Endothelial cell of umbilical vein (primary cell): ENCODE data around the gene NSFL1C. TPM values are rescaled to one million over a fixed set of nuclear protein-coding genes. Genes with fewer than 3 reads are reported as not detected.

Experiments used
- BruUV-seq: library from RNA; stranded (reverse); fragments of 400-500 nt; replicated peaks from 2 replicates; lab custom pipeline; 2021; lab: Mats Ljungman, UMichigan
- CTCF ChIA-PET: fragments of 300-600, 350-600 bp; sonication (Branson Sonifier 250); formaldehyde crosslinking; loops from one replicate; lab custom pipeline; 2021; ENCODE audit warnings: antibody characterized with exemption, inconsistent platforms; lab: Charles Lee
- POLR2A ChIA-PET: fragments of 300-600, 350-600 bp; sonication (Branson Sonifier 250); formaldehyde crosslinking; loops from one replicate; lab custom pipeline; 2021; ENCODE audit warnings: antibody characterized with exemption, inconsistent platforms; lab: Charles Lee
- DNase-seq: peaks from one replicate; pipeline ENCODE4 v3.0.0-alpha.2; 2011; ENCODE audit warnings: low read depth, low spot score
- FAIRE-seq: peaks from 2 replicates; lab custom pipeline; 2011; peaks lifted over from hg19 to GRCh38; lab: Jason Lieb, UNC
- H2AFZ ChIP-seq: 2 replicates; pipeline ENCODE4 v1.6.0; 2012; ENCODE audit warnings: low read depth, low read length, control low read depth, inconsistent platforms
- H3K27ac ChIP-seq: 2 replicates; pipeline ENCODE4 v1.5.1; 2011; ENCODE audit warnings: low read depth, mild to moderate bottlenecking, control low read depth, low read length, moderate library complexity; ENCODE audit not compliant: insufficient read depth
- H3K27me3 ChIP-seq, 2 experiments: 2 replicates each; pipeline versions ENCODE4 v1.6.0 to v1.6.1; 2011; ENCODE audit warnings: low read length in 2 of 2, mixed read lengths in 1 of 2; ENCODE audit not compliant: control insufficient read depth in 2 of 2, insufficient read depth in 2 of 2
- H3K36me3 ChIP-seq, 2 experiments: 2 replicates in 1 of 2; 3 replicates in 1 of 2; pipeline ENCODE4 v1.5.1; 2011; ENCODE audit warnings: low read length in 2 of 2, mild to moderate bottlenecking in 1 of 2, moderate library complexity in 1 of 2; ENCODE audit not compliant: control insufficient read depth in 2 of 2, insufficient read depth in 2 of 2; ENCODE audit errors: extremely low read depth in 1 of 2
- H3K4me1 ChIP-seq: 3 replicates; pipeline ENCODE4 v1.5.1; 2011; ENCODE audit warnings: mild to moderate bottlenecking, low read length; ENCODE audit not compliant: control insufficient read depth, insufficient read depth; ENCODE audit errors: extremely low read depth
- H3K4me2 ChIP-seq: 2 replicates; pipeline ENCODE4 v1.6.1; 2011; ENCODE audit warnings: low read length, control low read depth, mixed read lengths; ENCODE audit not compliant: insufficient read depth
- H3K4me3 ChIP-seq, 3 experiments: fragments of 200-600 bp in 1 of 3; sonication (generic), shearing (Covaris generic) in 1 of 3; replicated peaks in 1 of 3; 2 replicates each; pipeline ENCODE4 v1.5.1; 2011 to 2016; ENCODE audit warnings: control low read depth in 3 of 3, low read length in 3 of 3, mild to moderate bottlenecking in 2 of 3, inconsistent platforms in 1 of 3, low read depth in 1 of 3, moderate library complexity in 1 of 3; ENCODE audit not compliant: insufficient read depth in 1 of 3
- H3K79me2 ChIP-seq: 2 replicates; pipeline ENCODE4 v1.6.0; 2012; ENCODE audit warnings: low read length, inconsistent platforms; ENCODE audit not compliant: control insufficient read depth, insufficient read depth
- H3K9ac ChIP-seq: replicated peaks from 2 replicates; pipeline ENCODE3; 2011; ENCODE audit warnings: low read length, control low read depth; ENCODE audit not compliant: insufficient read depth; ENCODE audit errors: extremely low read depth
- H3K9me1 ChIP-seq: replicated peaks from 3 replicates; pipeline ENCODE4 v1.6.0; 2011; ENCODE audit warnings: mild to moderate bottlenecking, low read length; ENCODE audit not compliant: control insufficient read depth, insufficient read depth; ENCODE audit errors: extremely low read depth
- H3K9me3 ChIP-seq: replicated peaks from 2 replicates; pipeline ENCODE4 v1.5.1; 2012; ENCODE audit warnings: low read length, inconsistent platforms; ENCODE audit not compliant: control insufficient read depth, insufficient read depth
- H4K20me1 ChIP-seq: replicated peaks from 2 replicates; pipeline ENCODE3; 2011; ENCODE audit warnings: mild to moderate bottlenecking, low read length; ENCODE audit not compliant: control insufficient read depth, insufficient read depth; ENCODE audit errors: extremely low read depth
- EZH2 ChIP-seq: IDR thresholded peaks from 2 replicates; pipeline ENCODE4 v1.6.1; 2012; ENCODE audit warnings: borderline replicate concordance, low read depth, mild to moderate bottlenecking, moderate library complexity, low read length, inconsistent platforms; ENCODE audit not compliant: severe bottlenecking
- FOS ChIP-seq: IDR thresholded peaks from 2 replicates; pipeline ENCODE4 v1.6.1; 2011; ENCODE audit warnings: mild to moderate bottlenecking, low read length, moderate library complexity, borderline replicate concordance; ENCODE audit not compliant: insufficient read depth
- JUN ChIP-seq: IDR thresholded peaks from 2 replicates; pipeline ENCODE4 v1.6.1; 2011; ENCODE audit warnings: borderline replicate concordance, low read depth; ENCODE audit not compliant: insufficient read length, insufficient read depth
- MYC ChIP-seq: IDR thresholded peaks from one replicate; pipeline ENCODE4 v1.6.1; 2011; ENCODE audit warnings: mild to moderate bottlenecking, low read depth, low read length
- POLR2A ChIP-seq: IDR thresholded peaks from 2 replicates; pipeline ENCODE4 v1.6.1; 2012; ENCODE audit warnings: low read depth, mild to moderate bottlenecking, control low read depth, low read length
- POLR2AphosphoS5 ChIP-seq: IDR thresholded peaks from 2 replicates; pipeline ENCODE4 v1.6.1; 2012; ENCODE audit warnings: low read depth, mild to moderate bottlenecking, control low read depth, low read length, moderate library complexity; ENCODE audit not compliant: insufficient read depth
- dilution Hi-C: fragments of 300-500 bp; cut with MboI; formaldehyde crosslinking; loops from one replicate; pipeline ENCODE4 v1.15.0; 2019; ENCODE audit warnings: low sequenced_read_pairs; ENCODE audit not compliant: extremely low pct_ligation_motif_present
- intact Hi-C: fragments of 100-400 bp; cut with micrococcal nuclease; formaldehyde crosslinking; loops from one replicate; pipeline ENCODE4 v1.10.0; 2022
- polyA plus RNA-seq, 4 experiments: library from polyadenylated mRNA; depleted of rRNA in 3 of 4; stranded (reverse) in 3 of 4; unstranded in 1 of 4; fragments of >200 nt; gene quantifications; 2 replicates each; pipeline versions ENCODE4 v1.2.1 to v1.2.3, GENCODE V29; 2011 to 2012; ENCODE audit warnings: missing spikeins in 1 of 4
- total RNA-seq: library from RNA; stranded (reverse); gene quantifications from 2 replicates; pipeline ENCODE4 v1.2.3, GENCODE V29; 2021
- TF ChIP-seq, protein P1 (sequence below): IDR thresholded peaks from 2 replicates; pipeline ENCODE4 v1.6.1; 2011; ENCODE audit not compliant: insufficient read depth, insufficient read length
- TF ChIP-seq, protein P2 (sequence below), 2 donors: IDR thresholded peaks; 1 replicate in 1 of 2; 2 replicates in 1 of 2; pipeline ENCODE4 v1.5.1; 2011; ENCODE audit warnings: low read length in 2 of 2, mild to moderate bottlenecking in 2 of 2, moderate library complexity in 2 of 2, control low read depth in 1 of 2, inconsistent platforms in 1 of 2, low read depth in 1 of 2; ENCODE audit not compliant: insufficient read depth in 1 of 2; ENCODE audit errors: extremely low read depth in 1 of 2

Gene NSFL1C
- total and polyA plus RNA-seq, 2 donors (not counting 3 experiments of a cell fraction or from before 2014, with no cell fraction given), result 27.3 to 95.7 TPM

DNA sequence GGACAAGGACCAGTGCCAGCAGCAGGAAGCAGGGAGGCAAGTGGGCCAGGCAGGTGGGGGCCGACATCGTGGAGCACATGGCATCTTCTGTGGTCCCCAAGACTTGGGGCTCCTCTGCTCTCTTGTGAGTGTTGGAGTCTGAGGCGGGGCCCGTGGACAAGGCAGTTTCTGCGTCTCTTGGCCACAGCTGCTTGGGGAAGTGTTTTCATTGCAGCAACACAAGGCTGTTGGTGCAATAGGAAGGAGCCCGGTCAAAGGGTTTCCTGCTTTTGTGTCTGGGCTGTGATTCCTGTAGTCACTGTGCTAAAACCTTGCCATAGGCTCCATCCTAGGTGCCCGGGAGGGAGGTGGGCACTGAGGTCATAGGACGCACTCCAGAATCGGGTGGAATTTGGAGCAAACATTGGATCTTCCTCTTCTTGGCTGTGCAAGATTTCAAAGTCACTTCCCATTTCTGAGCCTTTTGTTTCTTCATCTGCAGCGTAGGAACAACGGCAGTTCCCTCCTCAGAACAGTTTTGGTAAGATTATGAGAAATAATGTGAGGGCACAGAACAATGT is 24.7 kb upstream of the NSFL1C start, which contains the start of gene SIRPB2:
Gene SIRPB2 (minus strand): TSS at position 140 of the 560 bp plus-strand sequence. CDS start 61 bp downstream, at position 79.
- no peaks in the 10 kb centered on the region for H3K9me3 ChIP-seq
- dilution Hi-C loops, result no loop called here
- H3K9ac ChIP-seq, result peak within 1 kb of the TSS; percentile 85
- no peaks in the 10 kb centered on the region for H3K79me2 ChIP-seq
- peak within 1 kb of the TSS in 2 of 3 experiments; percentile 25 to 47 for H3K4me3 ChIP-seq
- ChIA-PET CTCF (interaction anchor here (0.7 to 5.7 kb wide), 9 partner anchors 8 to 286 kb away, joined by 3 to 77 read pairs (median 4); partner anchors contain the start of gene NSFL1C), POLR2A (no interaction called here)
- H3K27me3 ChIP-seq, result peaks cover 0 to 2% of the 10 kb centered on the region in 2 experiments
- peak; percentile 23 for TF ChIP-seq JUN
- TF ChIP-seq MYC, result no peak
- TF ChIP-seq POLR2AphosphoS5, result peak; percentile 65
- TF ChIP-seq EZH2, result no peak
- TF ChIP-seq POLR2A, result peak; percentile 30
- peak; percentile 7 for TF ChIP-seq FOS
- TF ChIP-seq, protein P1, sequence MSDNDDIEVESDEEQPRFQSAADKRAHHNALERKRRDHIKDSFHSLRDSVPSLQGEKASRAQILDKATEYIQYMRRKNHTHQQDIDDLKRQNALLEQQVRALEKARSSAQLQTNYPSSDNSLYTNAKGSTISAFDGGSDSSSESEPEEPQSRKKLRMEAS, result no peak
- TF ChIP-seq, protein P2, sequence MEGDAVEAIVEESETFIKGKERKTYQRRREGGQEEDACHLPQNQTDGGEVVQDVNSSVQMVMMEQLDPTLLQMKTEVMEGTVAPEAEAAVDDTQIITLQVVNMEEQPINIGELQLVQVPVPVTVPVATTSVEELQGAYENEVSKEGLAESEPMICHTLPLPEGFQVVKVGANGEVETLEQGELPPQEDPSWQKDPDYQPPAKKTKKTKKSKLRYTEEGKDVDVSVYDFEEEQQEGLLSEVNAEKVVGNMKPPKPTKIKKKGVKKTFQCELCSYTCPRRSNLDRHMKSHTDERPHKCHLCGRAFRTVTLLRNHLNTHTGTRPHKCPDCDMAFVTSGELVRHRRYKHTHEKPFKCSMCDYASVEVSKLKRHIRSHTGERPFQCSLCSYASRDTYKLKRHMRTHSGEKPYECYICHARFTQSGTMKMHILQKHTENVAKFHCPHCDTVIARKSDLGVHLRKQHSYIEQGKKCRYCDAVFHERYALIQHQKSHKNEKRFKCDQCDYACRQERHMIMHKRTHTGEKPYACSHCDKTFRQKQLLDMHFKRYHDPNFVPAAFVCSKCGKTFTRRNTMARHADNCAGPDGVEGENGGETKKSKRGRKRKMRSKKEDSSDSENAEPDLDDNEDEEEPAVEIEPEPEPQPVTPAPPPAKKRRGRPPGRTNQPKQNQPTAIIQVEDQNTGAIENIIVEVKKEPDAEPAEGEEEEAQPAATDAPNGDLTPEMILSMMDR (IDR thresholded peaks at IDR 0.05; ENCODE audit: extremely low read depth in 1 of 2, insufficient read depth in 1 of 2, low read depth in 1 of 2, low read length in 2 of 2), result no peak
- peak within 1 kb of the TSS; percentile 40 for H2AFZ ChIP-seq
- no peaks in the 10 kb centered on the region for H3K9me1 ChIP-seq
- H3K36me3 ChIP-seq, result no peaks in the 10 kb centered on the region
- H3K4me2 ChIP-seq, result peak within 1 kb of the TSS; percentile 86
- FAIRE-seq (peak; percentile 89), DNase-seq (peak; percentile 96)
- intact Hi-C loops, result loop anchor here (1.0 to 10.0 kb wide), 4 partner anchors 12 to 657 kb away; partner anchors contain the start of gene FAM110A
- no peaks in the 10 kb centered on the region for H4K20me1 ChIP-seq
- no TSS peak for BruUV-seq
- peaks cover 31% of the 10 kb centered on the region for H3K4me1 ChIP-seq
- peak within 1 kb of the TSS; percentile 90 for H3K27ac ChIP-seq
